Measurements from ENCODE around the gene MRTFB. TPM values are rescaled to one million over a fixed set of nuclear protein-coding genes. Genes with fewer than 3 reads are reported as not detected.

The MRTFB gene
- total and polyA plus RNA-seq, 12 donors: 4.1 to 41.8 (median 32.5) TPM

DNA sequence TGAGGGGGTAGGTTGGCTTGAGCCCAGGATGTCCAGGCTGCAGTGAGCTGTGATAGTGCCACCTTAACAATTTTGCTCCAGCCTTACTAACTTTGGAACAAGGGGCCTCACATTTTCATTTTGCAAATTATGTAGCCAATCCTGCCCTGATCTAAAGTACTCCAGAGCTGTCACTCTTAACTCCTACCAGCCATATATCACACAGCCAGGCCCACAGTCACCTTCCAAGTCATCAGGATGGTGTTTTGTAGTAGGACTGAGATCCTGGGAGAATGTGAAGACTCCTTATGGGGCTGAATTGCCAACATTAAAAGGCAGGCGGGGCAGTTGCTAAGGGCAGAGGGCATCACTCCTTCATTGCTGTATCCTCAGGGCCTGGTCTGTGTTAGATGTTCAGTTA lies 243.0 kb downstream of the MRTFB start:
- DNase-seq: no peak
- intact Hi-C loops (cut with DNase I): no loop called here
- Histone ChIP-seq H3K9me3 (no peaks in the 10 kb centered on the region), H3K36me3 (no peaks in the 10 kb centered on the region), H3K27ac (no peak overlapping the region), H3K4me3 (no peak overlapping the region), H3K4me1 (peaks cover 0 to 32% (median 13%) of the 10 kb centered on the region in 9 donors), H3K27me3 (peaks cover 0 to 10% (median 0%) of the 10 kb centered on the region in 7 donors)
- ATAC-seq: no peak
- TF ChIP-seq, protein P1, sequence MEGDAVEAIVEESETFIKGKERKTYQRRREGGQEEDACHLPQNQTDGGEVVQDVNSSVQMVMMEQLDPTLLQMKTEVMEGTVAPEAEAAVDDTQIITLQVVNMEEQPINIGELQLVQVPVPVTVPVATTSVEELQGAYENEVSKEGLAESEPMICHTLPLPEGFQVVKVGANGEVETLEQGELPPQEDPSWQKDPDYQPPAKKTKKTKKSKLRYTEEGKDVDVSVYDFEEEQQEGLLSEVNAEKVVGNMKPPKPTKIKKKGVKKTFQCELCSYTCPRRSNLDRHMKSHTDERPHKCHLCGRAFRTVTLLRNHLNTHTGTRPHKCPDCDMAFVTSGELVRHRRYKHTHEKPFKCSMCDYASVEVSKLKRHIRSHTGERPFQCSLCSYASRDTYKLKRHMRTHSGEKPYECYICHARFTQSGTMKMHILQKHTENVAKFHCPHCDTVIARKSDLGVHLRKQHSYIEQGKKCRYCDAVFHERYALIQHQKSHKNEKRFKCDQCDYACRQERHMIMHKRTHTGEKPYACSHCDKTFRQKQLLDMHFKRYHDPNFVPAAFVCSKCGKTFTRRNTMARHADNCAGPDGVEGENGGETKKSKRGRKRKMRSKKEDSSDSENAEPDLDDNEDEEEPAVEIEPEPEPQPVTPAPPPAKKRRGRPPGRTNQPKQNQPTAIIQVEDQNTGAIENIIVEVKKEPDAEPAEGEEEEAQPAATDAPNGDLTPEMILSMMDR (IDR thresholded peaks at IDR 0.05): no peak
- WGBS, 2 donors: 95 to 96% methylated on average over 1 of the region's 1 CpG

DNA sequence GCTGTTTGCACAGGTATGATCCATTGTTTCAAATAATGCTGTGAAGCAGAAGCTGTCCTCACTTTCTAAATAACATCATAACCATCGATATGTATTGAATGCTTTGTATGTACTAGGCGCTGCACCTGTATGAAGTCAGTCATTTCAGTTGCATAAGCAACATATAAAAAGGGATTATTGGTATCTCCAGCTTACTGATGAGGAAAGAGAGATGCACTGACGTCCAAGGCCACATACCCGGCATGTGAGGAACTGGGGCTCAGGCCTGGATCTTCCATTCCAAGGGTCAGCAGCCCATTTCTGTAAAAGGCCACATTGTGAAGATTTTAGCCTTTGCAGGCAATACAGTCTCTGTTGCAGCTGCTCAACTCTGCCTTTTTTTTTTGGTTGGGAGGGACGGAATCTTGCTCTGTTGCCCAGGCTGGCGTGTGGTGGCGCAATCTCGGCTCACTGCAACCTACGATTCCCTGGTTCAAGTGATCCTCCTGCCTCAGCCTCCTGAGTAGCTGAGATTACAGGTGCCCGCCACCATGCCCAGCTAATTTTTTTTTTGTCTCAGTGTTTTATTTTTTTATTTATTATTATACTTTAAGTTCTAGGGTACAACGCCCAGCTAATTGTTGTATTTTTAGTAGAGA lies 244.7 kb downstream of the MRTFB start:
- Histone ChIP-seq H3K4me1 (peaks cover 0 to 30% (median 4%) of the 10 kb centered on the region in 9 donors), H3K27ac (no peak overlapping the region), H3K27me3 (no peaks in the 10 kb centered on the region), H3K4me3 (no peak overlapping the region), H3K9me3 (no peaks in the 10 kb centered on the region), H3K36me3 (no peaks in the 10 kb centered on the region)
- DNase-seq (no peak), ATAC-seq (no peak)
- intact Hi-C loops (cut with DNase I): no loop called here
- 81 to 91% methylated on average over 11 of the region's 11 CpGs for WGBS, 2 donors
- TF ChIP-seq, protein P1 (IDR thresholded peaks at IDR 0.05): no peak

Small RNAs within 50 kb of the gene (microRNA-seq; reads per million reads assigned to microRNA genes)
- gene MIR193B (113 to 187 reads per million in 2 donors), gene MIR365A (3.0 to 7.7 reads per million in 2 donors)

Other genes with a start within 250 kb of the MRTFB start
- gene ERCC4, start 151.2 kb upstream of the MRTFB start, total RNA-seq: 10 to 100 TPM in 5 of 10 donors, 1 to 10 TPM in 5; 5.1 to 13.1 (median 10.2) TPM
- gene ERCC4, start 151.2 kb upstream of the MRTFB start, polyA plus RNA-seq: 1 to 10 TPM; 1.3 to 2.0 TPM